ENCODE data around the gene DPH3. TPM values are rescaled to one million over a fixed set of nuclear protein-coding genes. Genes with fewer than 3 reads are reported as not detected.

The DPH3 gene
- total RNA-seq, 1 experiment from 2014 or later = 11.5 TPM

DNA sequence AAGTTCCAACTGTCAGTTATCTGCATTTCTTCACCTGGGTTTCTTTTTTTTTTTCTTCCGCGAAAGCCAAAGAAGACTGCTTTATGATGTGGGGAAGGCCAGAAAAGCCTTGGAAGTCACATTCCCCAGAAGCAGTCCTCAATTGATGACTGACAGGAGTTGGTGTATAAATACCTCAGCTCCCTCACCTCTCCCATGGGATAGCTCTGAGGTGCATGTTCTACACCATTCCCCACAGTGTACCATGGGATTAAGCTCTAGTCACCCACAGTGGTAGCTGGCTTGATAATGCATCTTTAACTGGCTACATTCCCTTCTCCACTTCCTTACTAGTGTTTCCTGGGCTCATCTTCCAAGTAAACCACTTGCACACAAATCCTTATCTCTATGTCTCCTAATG lies 30.5 kb downstream of the DPH3 start:
- DNase-seq (ENCODE audit: low spot score) = no peak

DNA sequence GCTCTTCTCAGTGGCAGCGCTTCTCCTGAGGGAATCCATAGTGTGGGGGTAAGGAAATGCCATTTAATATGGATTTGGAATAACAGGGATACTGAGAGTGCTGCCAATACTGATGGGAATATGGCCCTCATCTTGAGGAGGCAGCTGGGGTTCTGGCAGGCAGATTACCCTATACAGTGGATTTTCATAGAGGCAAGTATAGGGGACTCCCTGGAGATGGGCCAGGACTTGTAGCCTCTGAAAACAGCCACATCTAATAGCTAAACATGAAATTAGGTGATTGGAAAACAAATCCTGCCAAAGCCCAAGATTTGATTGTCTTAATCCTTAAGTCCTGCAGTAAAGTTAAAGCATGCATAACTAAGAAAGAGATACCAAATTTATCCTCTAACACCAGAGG lies 30.9 kb downstream of the DPH3 start:
- no peak for DNase-seq (ENCODE audit: low spot score)

DNA sequence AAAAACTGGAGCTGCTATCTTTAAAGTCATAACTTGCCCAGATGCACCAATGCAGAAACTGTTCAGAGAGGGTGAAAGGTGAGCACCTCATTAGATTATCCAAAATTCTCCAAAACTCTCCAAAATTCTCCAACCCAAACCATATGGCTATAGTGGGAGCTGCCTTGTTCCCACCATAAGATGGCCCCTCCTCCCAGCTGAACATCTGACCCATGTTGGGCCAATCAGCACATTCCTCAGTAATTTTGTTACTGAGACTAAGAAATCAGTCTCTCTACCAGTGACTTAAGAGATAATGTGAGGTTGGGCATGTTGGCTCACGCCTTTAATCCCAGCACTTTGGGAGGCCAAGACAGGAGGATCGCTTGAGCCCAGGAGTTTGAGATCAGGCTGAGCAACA lies 32.8 kb downstream of the DPH3 start:
- DNase-seq (ENCODE audit: low spot score) = no peak

DNA sequence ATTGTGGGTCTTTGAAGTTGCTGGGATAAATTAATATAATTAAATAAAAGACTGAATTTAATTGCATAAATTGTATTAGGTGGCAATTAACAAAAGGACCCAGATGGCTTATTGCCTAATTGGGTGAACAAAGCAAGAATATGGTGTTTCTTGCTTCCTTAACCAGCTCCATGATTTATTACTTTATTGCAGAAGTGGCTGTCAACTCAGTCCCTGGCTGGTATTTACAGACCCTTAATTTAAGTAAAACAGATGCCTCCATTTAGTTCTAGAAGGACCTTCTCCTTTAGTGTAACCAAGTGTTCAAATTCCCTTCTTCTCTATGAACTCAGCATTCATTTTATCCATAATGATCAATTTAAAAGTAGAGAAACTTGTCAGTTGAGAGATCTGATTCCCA lies 35.1 kb downstream of the DPH3 start:
- no peak for DNase-seq (ENCODE audit: low spot score)

DNA sequence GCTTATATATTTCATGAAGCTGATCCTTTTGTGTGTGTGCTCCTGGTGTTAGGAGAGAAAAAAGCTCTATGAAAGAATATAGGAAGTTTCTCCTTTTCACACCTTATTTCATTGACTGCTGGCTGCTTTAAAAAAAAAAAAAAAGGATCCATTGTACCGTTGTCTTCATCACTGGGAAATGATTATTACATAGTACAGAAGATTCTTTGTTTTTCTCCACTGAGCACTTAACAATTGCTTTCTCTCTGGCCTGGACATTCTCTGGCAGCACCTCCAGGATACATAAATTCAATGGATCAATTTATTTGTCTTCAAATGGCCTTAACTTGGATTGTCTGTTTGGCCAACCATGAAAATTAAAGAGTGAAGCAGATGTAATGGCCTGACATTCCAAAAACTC lies 37.2 kb downstream of the DPH3 start:
- no peak for DNase-seq (ENCODE audit: low spot score)

DNA sequence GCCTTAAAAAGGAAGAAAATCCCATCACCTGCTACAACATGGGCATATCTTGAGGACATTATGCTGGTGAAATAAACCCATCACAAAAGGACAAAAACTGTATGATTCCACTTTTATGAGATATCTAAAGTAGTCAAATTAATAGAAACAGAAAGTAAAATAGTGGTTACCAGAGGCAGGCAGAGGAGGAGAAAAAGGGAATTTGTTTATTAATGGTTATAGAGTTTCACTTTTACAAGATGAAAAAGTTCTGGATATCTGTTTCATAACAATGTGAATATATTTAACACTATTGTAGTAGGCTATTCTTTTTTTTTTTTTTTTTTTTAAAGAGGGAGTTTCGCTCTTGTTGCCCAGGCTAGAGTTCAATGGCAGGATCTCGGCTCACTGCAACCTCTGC lies 40.4 kb downstream of the DPH3 start:
- no peak for DNase-seq (ENCODE audit: low spot score)

DNA sequence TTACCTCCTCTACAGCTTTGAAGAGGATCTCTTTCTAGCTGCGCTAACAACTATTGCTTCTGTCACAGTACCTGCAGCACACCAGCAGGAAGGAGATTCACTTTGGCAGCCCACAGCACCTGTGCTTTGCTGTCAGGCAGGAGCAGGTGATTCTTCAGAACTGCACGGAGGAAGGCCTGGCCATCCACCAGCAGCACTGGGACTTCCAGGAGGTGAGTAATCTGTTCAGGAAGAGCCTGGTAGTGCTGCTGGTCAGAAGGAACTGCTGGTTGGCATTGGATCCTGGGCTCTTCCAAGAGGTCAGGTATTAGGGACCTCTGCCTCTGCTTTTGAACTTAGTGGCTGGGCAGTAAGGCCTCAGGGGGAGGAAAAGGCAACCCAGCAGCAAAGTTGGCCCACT lies 42.2 kb downstream of the DPH3 start:
- no peak for DNase-seq (ENCODE audit: low spot score)

DNA sequence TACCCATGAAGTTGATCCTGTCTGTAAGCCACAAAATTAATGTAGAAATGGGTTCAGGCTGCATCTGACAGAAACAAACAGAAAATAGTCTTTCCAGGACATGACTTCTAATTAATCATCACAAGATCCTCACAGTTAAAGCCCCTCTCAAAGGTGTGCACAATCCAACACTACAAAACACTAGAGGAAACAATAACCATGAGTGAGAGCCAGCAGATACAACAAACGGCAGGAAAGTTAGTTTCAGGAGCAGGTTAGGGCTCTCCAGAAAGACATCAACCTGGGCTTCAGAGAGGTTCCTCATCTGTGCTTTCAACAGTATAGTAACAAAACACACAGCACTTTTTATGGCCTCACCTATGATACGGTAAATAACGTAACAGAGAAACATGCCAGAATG lies 42.8 kb downstream of the DPH3 start:
- no peak for DNase-seq (ENCODE audit: low spot score)

DNA sequence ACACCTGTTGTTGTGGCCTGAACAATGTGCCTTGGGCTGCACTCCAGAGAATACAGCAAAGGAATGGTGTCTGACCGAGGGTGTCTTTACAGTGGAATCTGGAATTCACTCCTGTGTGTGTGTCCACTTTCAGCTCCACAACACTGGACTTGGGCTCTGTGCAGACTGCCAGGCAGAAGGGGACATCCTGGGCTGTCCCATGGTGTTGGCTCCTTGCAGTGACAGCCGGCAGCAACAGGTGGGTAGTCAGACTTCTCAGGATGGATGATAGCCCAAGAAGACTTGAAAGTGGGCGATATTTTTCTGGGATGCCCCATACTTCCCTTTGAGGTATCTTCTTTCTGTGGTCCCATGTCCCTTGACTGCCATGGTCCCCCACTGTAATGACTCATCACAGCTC lies 45.0 kb downstream of the DPH3 start:
- DNase-seq (ENCODE audit: low spot score) = no peak

DNA sequence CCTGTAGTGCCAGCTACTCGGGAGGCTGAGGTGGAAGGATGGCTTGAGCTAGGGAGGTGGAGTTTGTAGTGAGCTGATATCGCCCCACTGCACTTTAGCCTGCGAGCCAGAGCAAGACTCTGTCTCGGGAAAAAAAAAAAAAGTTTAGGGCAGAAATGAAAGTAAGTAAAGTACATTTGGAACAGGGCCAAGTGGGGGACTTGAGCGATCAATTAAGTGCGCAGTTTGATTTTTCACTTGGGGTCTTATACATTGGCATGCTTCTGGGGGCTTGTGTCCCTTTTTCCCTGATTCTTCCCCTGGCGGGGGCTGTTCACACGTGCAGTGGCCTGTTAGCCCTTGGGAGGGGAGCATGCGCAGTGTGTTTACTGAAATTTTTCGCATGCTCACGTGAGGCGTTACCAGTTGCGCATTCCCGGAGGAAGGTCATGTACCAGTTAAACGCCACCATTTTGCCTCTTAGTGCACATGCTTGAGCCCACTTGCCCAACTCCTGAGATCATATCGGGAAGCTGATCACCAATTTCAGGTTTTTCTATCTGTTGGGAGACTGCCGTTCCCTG lies 48.3 kb downstream of the DPH3 start:
- no peak for DNase-seq (ENCODE audit: low spot score)

DNA sequence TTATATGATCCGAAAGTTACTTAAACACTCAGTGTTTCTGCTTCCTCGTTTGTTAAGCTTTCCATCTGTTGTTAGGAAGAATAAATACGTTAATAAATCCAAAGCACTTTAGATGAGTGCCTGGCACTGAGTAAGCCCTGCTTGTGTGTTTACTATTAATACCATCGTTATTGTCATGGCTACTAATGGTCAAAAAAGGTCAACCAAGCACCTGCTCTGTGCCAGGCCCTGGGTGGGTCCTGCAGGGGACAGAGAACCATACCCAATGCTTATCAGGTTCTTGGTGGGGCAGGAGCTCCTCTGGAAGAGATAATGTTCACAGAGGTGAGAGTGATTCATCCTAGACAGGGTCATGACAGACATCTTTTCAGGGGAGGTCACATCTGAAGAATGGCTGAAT lies 50.4 kb downstream of the DPH3 start:
- no peak for DNase-seq (ENCODE audit: low spot score)

DNA sequence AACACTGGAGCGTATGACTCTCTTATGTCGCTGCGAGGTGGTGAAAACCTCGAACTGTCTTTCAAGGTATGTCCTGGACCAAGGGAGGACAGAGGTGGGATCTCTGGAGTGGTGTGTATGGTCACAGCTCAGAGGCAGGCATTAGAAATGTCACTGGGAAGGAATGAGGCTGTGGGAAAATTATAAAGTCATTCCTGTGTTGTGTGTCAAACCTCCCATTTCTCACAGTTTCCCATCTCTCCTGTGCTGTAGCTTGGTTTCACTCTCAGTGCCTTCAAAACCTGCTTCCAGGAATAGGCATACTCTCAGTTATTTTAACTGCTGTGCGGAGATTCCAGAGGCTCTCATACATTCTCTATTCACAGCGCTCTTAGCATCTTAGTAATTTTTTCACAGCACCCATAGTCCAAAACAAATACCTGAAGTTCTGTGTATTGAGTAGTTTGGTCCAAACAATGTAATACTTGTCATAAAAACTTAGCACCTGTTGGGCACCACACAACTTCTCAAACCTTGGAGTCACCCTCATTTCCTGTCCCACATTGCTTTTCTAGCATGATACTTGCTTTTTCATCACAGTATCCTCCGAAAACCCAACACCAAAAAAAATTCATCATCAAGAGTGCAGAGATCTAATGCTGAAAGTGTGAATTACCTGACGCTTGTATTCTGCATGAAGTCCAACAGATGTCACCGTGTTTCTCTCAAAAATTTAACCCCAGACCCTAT lies 53.4 kb downstream of the DPH3 start:
- DNase-seq (ENCODE audit: low spot score) = no peak

Other genes starting within 250 kb of the DPH3 start
- gene GALNT15, start 90.3 kb downstream of the DPH3 start, total RNA-seq (2014; rRNA removed; shearing (Covaris generic)) = not detected in 2 replicates
- gene OXNAD1, start 269 bp upstream of the DPH3 start, total RNA-seq (2014; rRNA removed; shearing (Covaris generic)) = 12.1 and 17.1 TPM in 2 replicates
- 1.9 and 5.4 TPM in 2 replicates for gene RFTN1, start 248.8 kb upstream of the DPH3 start, total RNA-seq (2014; rRNA removed; shearing (Covaris generic))

Data from H4 (cell line).